H9 (cell line): ENCODE measurements around the gene RSPRY1. TPM values are rescaled to one million over a fixed set of nuclear protein-coding genes. Genes with fewer than 3 reads are reported as not detected.
A peak's percentile ranks its signal among the peaks of the same experiment; 100 is the strongest.

Experiments used
- DNase-seq: peaks from one replicate; pipeline ENCODE4 v3.0.0-alpha.2; 2017
- H2AFZ ChIP-seq: one replicate; pipeline ENCODE4 v1.6.1; 2013; ENCODE audit warnings: mild to moderate bottlenecking, low read length, control low read depth, moderate library complexity
- H2AK5ac ChIP-seq: 2 replicates; pipeline ENCODE4 v1.6.1; 2013; ENCODE audit warnings: low read length, control low read depth, mixed read lengths; ENCODE audit not compliant: insufficient read length
- H2BK120ac ChIP-seq: one replicate; pipeline ENCODE4 v1.6.1; 2013; ENCODE audit warnings: low read depth, mild to moderate bottlenecking, low read length, control low read depth, inconsistent platforms; ENCODE audit not compliant: poor library complexity, severe bottlenecking
- H2BK12ac ChIP-seq: 2 replicates; pipeline ENCODE4 v1.6.1; 2013; ENCODE audit warnings: low read length, control low read depth, mixed read lengths, low read depth; ENCODE audit not compliant: insufficient read length
- H2BK15ac ChIP-seq: 2 replicates; pipeline ENCODE4 v1.6.1; 2013; ENCODE audit warnings: low read depth, low read length, control low read depth
- H2BK20ac ChIP-seq: one replicate; pipeline ENCODE4 v1.6.1; 2013; ENCODE audit warnings: low read depth, mild to moderate bottlenecking, low read length, control low read depth, inconsistent platforms; ENCODE audit not compliant: poor library complexity, severe bottlenecking
- H2BK5ac ChIP-seq: 2 replicates; pipeline ENCODE4 v1.6.1; 2013; ENCODE audit warnings: low read length, control low read depth, mixed read lengths; ENCODE audit not compliant: insufficient read length
- H3K14ac ChIP-seq: 2 replicates; pipeline ENCODE4 v1.6.1; 2013; ENCODE audit warnings: low read length, control low read depth; ENCODE audit not compliant: insufficient read depth
- H3K18ac ChIP-seq: 2 replicates; pipeline ENCODE4 v1.6.1; 2013; ENCODE audit warnings: low read depth, mild to moderate bottlenecking, mixed read lengths, low read length, control low read depth; ENCODE audit not compliant: insufficient read length
- H3K23ac ChIP-seq: 2 replicates; pipeline ENCODE4 v1.6.1; 2013; ENCODE audit warnings: low read length, control low read depth, mixed read lengths, low read depth; ENCODE audit not compliant: insufficient read length
- H3K23me2 ChIP-seq: 2 replicates; pipeline ENCODE4 v1.6.1; 2013; ENCODE audit warnings: low read depth, mild to moderate bottlenecking, mixed read lengths, low read length, control low read depth; ENCODE audit not compliant: insufficient read length, poor library complexity, severe bottlenecking
- H3K27ac ChIP-seq: 2 replicates; pipeline ENCODE4 v1.5.1; 2013; ENCODE audit warnings: low read length, control low read depth, mixed read lengths, low read depth; ENCODE audit not compliant: insufficient read length
- H3K27me3 ChIP-seq: 2 replicates; pipeline ENCODE4 v1.6.1; 2013; ENCODE audit warnings: low read length, control low read depth, inconsistent platforms; ENCODE audit not compliant: insufficient read depth
- H3K4ac ChIP-seq: 2 replicates; pipeline ENCODE4 v1.6.1; 2013; ENCODE audit warnings: low read depth, mild to moderate bottlenecking, control low read depth, inconsistent platforms, low read length, moderate library complexity
- H3K4me1 ChIP-seq: 2 replicates; pipeline ENCODE4 v1.6.1; 2013; ENCODE audit warnings: low read length, control low read depth, inconsistent platforms; ENCODE audit not compliant: insufficient read depth
- H3K4me2 ChIP-seq: 2 replicates; pipeline ENCODE4 v1.6.1; 2013; ENCODE audit warnings: low read length, control low read depth, mixed read lengths; ENCODE audit not compliant: insufficient read length, insufficient read depth
- H3K56ac ChIP-seq: 2 replicates; pipeline ENCODE4 v1.6.1; 2013; ENCODE audit warnings: low read depth, mild to moderate bottlenecking, mixed read lengths, low read length, control low read depth; ENCODE audit not compliant: insufficient read length
- H3K79me1 ChIP-seq: 2 replicates; pipeline ENCODE4 v1.6.1; 2013; ENCODE audit warnings: low read depth, mild to moderate bottlenecking, moderate library complexity, low read length, control low read depth, inconsistent platforms; ENCODE audit not compliant: insufficient read depth, poor library complexity, severe bottlenecking
- H3K79me2 ChIP-seq: 2 replicates; pipeline ENCODE4 v1.6.1; 2013; ENCODE audit warnings: low read length, control low read depth, inconsistent platforms; ENCODE audit not compliant: insufficient read depth
- H3K9ac ChIP-seq: 2 replicates; pipeline ENCODE4 v1.6.1; 2013; ENCODE audit warnings: low read length, control low read depth, mixed read lengths; ENCODE audit not compliant: insufficient read length; ENCODE audit errors: extremely low read depth
- H3K9me3 ChIP-seq: one replicate; pipeline ENCODE4 v1.6.1; 2013; ENCODE audit warnings: low read depth, low read length, inconsistent platforms; ENCODE audit not compliant: control insufficient read depth
- H3T11ph ChIP-seq: one replicate; pipeline ENCODE4 v1.6.1; 2013; ENCODE audit warnings: mild to moderate bottlenecking, low read length, control low read depth, inconsistent platforms
- H4K20me1 ChIP-seq: one replicate; pipeline ENCODE4 v1.6.1; 2013; ENCODE audit not compliant: control insufficient read depth, insufficient read length, insufficient read depth
- H4K5ac ChIP-seq: 2 replicates; pipeline ENCODE4 v1.6.1; 2013; ENCODE audit warnings: low read depth, mild to moderate bottlenecking, mixed read lengths, low read length, control low read depth; ENCODE audit not compliant: insufficient read length
- H4K8ac ChIP-seq: replicated peaks from 2 replicates; pipeline ENCODE4 v1.6.1; 2013; ENCODE audit warnings: low read length, control low read depth, mixed read lengths, low read depth; ENCODE audit not compliant: insufficient read length
- H4K91ac ChIP-seq: 2 replicates; pipeline ENCODE4 v1.6.1; 2013; ENCODE audit warnings: low read depth, mild to moderate bottlenecking, moderate library complexity, mixed read lengths, low read length, control low read depth; ENCODE audit not compliant: insufficient read length
- H3K27ac Mint-ChIP-seq, 3 experiments: 2 replicates in 2 of 3; 3 replicates in 1 of 3; pipeline ENCODE4 v1.8.0; 2020 to 2021; ENCODE audit warnings: mixed read lengths in 3 of 3, mild to moderate bottlenecking in 1 of 3, moderate library complexity in 1 of 3
- H3K27me3 Mint-ChIP-seq: 2 replicates; pipeline ENCODE4 v1.8.0; 2021; ENCODE audit warnings: low read depth, mild to moderate bottlenecking, moderate library complexity, mixed read lengths
- H3K36me3 Mint-ChIP-seq, 3 experiments: 2 replicates in 2 of 3; 3 replicates in 1 of 3; pipeline ENCODE4 v1.8.0; 2020 to 2021; ENCODE audit warnings: low read depth in 3 of 3, mixed read lengths in 3 of 3; ENCODE audit not compliant: insufficient read depth in 1 of 3
- H3K4me1 Mint-ChIP-seq, 2 experiments: 2 replicates each; pipeline ENCODE4 v1.8.0; 2020; ENCODE audit warnings: mixed read lengths in 2 of 2
- H3K4me3 Mint-ChIP-seq, 2 experiments: 2 replicates in 1 of 2; 3 replicates in 1 of 2; pipeline ENCODE4 v1.8.0; 2020 to 2021; ENCODE audit warnings: mild to moderate bottlenecking in 2 of 2, mixed read lengths in 2 of 2, moderate library complexity in 1 of 2
- H3K9me3 Mint-ChIP-seq, 2 experiments: 2 replicates in 1 of 2; 3 replicates in 1 of 2; pipeline ENCODE4 v1.8.0; 2020; ENCODE audit warnings: mild to moderate bottlenecking in 2 of 2, mixed read lengths in 2 of 2, moderate library complexity in 1 of 2
- CTCF ChIP-seq: fragments of 200-600 bp; sonication (generic); conservative IDR thresholded peaks from 3 replicates; pipeline ENCODE4 v1.8.0; 2021; ENCODE audit warnings: antibody characterized with exemption, mild to moderate bottlenecking
- WGBS: extraction: QIAGEN DNeasy Blood & Tissue Kit; methylation state at CpG from one replicate; pipeline ENCODE4 v1.1.7; 2013; ENCODE audit warnings: missing lambda C conversion rate, low lambda C conversion rate, mixed read lengths; ENCODE audit not compliant: insufficient read length; ENCODE audit errors: extremely low coverage; 5-methylcytosine and 5-hydroxymethylcytosine counted together
- total RNA-seq: library from RNA; stranded (reverse); gene quantifications from 2 replicates; pipeline ENCODE4 v1.2.1, GENCODE V29; 2021

Gene RSPRY1
- total RNA-seq, 1 experiment from 2014 or later = 36.1 TPM

DNA sequence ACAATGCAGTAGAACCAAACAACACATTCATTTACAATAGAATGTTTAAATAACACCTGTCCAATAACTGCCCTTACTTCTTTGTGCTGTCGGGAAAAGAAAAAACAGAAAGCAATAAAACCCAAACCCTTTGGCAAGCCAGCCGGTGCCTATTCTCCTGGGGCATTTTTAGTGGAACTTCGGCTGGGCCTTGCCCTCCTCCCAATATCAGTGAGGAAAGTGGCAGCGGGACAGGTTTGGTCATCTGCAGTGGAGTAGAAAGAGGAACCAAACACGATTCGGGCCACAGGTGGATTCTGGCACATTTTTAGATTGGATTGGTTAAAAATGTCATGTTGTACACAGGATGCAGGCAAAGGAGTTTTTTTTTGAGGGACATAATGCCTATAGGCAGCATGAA is 32.3 kb upstream of the RSPRY1 start:
- no peaks in the 10 kb centered on the region for H3K9me3 Mint-ChIP-seq
- Histone ChIP-seq H3K79me2 (no peaks in the 10 kb centered on the region), H3K4ac (no peak overlapping the region), H3K56ac (no peak overlapping the region), H2BK120ac (no peak overlapping the region), H4K91ac (no peak overlapping the region), H3K23me2 (no peaks in the 10 kb centered on the region), H3K18ac (no peak overlapping the region), H2BK15ac (no peak overlapping the region), H3K4me2 (no peak overlapping the region), H3K23ac (no peak overlapping the region), H4K5ac (no peak overlapping the region), H2BK20ac (no peak overlapping the region), H2AFZ (no peak overlapping the region), H3K27ac (no peak overlapping the region), H4K8ac (no peak overlapping the region), H3K4me1 (peaks cover 12% of the 10 kb centered on the region; the same call in 1 of the 2 replicates), H3K14ac (no peak overlapping the region), H3K9ac (no peak overlapping the region), H3K27me3 (no peaks in the 10 kb centered on the region), H3T11ph (no peak overlapping the region), H4K20me1 (no peaks in the 10 kb centered on the region), H2BK5ac (no peak overlapping the region), H2AK5ac (no peak overlapping the region), H2BK12ac (no peak overlapping the region), H3K79me1 (no peaks in the 10 kb centered on the region), H3K9me3 (no peaks in the 10 kb centered on the region)
- peaks cover 31 to 55% (median 51%) of the 10 kb centered on the region in 3 experiments for H3K36me3 Mint-ChIP-seq
- TF ChIP-seq CTCF = no peak
- no peak overlapping the region for H3K4me3 Mint-ChIP-seq
- H3K4me1 Mint-ChIP-seq = peaks cover 23 to 26% of the 10 kb centered on the region in 2 experiments
- peak overlapping the region in 1 of 3 experiments; percentile 59; a peak in 2 of 7 replicates for H3K27ac Mint-ChIP-seq
- H3K27me3 Mint-ChIP-seq = no peaks in the 10 kb centered on the region
- no peak for DNase-seq
- no CpG with 5 or more reads among the region's 6 CpGs for WGBS
